ENCODE data around the gene LRRN4.
"Not testable (repeated sequence)": the region's sequence is repeated elsewhere in the genome, so short reads cannot be mapped to it uniquely, and the experiment has no call there.

LRRN4 gene

DNA sequence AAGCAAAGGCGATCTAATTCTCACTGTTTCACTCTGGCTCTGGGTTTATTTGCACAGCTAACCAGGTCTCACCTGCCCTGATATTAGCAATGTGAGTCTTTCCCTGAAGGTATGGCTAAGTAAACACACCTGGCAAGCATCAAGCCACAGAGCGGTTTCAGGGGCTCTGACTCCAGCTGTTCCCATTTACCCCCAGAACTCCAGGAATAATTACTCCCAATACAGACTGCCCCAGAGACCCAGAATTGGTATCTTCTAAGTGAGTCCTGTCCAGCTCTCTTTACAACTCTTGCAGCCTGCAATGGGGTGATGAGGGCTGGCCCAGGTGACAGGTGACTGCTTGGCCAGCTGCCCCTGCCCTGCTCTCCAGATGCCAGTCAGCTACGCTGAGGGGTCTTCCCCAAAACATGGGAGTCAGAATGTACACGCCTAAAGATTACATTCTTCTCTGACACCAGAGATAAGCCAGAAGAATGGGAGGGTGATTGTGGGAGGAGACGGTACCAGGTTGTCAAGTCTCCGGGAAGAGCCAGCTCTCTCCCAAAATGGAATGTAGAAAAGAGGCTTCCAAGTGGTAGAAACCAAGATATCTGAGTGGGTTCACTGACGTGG, 4.9 kb upstream of the LRRN4 start:
- no peak for DNase-seq

GRCh38 chr20:6057691-6058090, 3.8 kb upstream of the LRRN4 start:
- DNase-seq: no peak

DNA sequence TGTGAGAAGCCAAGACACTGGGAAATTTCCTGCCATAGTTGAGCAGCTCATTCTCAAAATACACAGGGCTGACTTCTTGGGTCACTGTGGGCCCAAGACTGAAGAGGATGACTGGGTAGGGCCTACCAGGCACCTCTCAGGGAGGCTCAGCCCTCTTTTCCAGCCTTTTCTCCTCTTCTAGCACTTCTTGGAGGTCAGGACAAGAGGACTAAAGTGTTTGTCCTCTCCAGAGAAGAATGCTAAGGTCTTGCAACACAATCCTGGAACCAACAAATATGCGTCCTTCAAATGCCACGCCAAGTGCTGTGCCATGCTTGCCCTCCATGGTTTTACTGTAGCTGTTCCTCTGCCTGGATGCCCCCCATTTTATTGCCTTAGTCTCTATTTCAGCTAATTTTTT, 3.3 kb upstream of the LRRN4 start:
- DNase-seq: no peak

DNA sequence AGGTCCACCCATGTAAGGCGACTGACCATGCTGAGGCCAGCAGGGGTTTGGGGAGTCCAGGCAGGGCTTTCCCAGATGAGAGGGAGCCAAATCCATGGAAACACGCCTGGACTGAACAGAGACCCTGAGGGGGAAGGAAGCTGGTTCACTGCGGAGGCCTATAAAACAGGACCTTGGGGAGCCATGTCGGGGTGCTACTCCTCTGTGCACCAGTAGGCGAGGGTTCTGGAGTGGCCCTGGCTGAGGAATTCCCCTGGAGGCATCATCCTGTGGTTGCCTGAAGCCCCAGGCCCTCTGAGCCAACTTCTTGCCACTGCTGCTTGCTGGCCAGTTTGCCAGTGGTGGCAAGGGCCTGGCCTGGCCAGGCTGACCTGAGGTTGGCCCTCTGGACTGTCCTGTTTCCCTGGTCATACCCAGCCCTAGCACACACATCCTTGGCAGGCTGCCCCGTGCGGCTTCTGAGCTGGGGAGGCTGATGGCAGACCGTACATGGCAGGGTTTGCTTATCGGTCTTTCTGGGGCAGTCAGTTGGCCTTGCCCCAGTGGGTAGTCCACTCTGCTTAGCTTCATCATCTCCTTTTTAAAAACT, 2.2 kb upstream of the LRRN4 start:
- DNase-seq: no peak

DNA sequence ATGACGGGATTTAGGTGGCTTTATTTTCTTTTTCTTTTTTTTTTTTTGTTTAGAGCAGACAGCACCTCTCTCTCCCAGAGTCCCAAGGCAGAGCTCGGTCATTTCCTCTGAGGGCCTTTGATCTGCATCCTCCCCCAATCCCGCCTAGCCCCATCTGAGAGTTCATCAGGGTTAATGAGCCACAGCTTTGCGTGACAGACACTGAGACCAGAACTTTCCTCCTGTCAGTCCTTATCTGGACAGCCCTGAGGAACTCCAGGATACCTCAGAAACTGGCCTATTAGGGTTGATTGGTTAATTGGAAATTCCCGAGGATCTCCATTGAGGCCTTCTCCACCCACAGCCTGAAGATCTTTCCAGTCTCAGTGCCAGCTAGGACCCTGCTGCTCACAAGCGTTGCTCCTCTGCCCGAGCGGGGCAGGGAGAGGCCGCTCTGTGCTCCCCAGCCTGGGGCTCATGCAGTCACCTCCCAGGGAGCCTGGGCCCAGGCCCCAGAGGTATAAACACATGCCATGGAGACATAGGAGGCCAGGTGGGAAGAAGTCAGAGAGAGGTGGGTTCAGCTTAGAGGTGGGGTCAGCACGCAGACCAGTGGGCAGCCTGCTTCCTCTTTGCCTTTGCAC, 1.4 kb upstream of the LRRN4 start:
- DNase-seq: no peak

DNA sequence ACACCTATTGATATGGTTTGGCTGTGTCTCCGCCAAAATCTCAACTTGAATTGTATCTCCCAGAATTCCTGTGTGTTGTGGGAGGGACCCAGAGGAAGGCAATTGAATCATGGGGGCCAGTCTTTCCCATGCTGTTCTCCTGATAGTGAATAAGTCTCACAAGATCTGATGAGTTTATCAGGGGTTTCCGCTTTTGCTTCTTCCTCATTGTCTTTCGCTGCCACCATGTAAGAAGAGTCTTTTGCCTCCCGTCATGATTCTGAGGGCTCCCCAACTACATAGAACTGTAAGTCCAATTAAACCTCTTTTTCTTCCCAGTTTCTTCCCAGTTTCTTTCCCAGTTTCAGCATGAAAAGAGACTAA, 810 bp upstream of the LRRN4 start:
- DNase-seq: not testable (repeated sequence)

GRCh38 chr20:6053064-6053775, 640 bp downstream of the LRRN4 start:
- DNase-seq: no peak

GRCh38 chr20:6051505-6051904, 2.4 kb downstream of the LRRN4 start:
- no peak for DNase-seq

DNA sequence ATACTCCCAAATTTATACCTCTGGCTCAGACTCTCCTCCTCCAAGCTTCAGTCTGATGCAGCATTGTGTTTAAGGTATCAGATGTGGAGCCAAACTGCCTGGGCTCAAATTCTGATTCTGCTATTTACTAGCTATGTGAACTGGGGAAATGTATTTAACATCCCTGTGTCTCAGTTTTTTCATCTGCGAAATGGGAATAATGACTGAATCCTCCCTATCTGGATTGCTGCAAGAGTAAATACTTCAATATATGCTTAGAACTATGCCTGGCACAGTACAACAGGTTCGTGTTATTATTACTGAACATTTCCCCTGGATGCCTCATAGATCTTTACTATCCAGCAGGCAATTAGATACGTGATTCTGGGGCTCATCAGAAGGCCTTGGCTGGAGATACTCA, 5.5 kb downstream of the LRRN4 start:
- DNase-seq: no peak

GRCh38 chr20:6046432-6046831, 7.4 kb downstream of the LRRN4 start:
- DNase-seq: no peak

- DNase-seq: no peak
Observed at GRCh38 chr20:6045566-6045965, 8.3 kb downstream of the LRRN4 start.

DNA sequence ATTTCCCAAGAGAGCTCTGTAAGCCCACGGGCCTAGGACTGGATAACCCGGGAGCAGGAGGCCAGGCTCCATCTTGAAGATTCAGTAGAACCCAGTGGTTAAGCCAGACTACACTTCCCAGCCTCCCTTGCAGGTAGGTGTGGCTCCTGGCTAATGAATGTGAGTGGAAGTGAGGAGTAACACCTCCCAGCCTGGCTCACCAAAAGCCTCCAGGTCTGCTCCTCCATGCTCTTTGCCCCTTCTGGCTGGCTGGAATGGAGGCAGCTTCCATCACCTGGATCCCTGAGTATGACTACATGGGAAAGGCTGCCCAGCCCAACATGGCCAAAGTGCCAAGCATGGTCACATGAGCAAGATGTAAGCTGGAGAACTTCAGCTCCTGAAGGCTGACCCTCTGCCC, 9.7 kb downstream of the LRRN4 start:
- DNase-seq: no peak

DNA sequence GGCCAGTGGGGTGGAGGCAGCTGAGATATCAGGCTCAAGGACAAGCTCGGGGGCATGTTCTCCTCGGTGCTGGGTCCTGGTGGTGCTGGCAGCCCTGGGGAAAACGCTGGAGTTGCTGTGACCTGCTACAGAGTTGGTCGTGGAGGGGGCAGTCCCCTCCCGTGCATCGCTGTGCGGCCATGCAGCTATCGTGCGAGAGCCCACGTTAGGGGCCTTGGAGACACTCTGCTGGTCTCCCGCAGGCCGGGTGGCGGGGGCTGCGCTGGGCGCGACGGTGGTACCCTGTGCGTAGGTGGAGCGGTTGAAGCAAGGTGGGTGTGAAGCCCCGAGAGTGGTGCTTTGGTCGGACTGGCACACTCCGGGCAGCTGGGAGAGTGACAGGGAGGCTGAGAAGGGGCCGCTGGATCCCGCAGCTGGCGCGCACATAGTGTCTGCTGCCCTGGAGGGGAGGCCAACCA, 12.0 kb downstream of the LRRN4 start:
- DNase-seq: no peak

GRCh38 chr20:6040958-6041807, 12.7 kb downstream of the LRRN4 start:
- DNase-seq: no peak

DNA sequence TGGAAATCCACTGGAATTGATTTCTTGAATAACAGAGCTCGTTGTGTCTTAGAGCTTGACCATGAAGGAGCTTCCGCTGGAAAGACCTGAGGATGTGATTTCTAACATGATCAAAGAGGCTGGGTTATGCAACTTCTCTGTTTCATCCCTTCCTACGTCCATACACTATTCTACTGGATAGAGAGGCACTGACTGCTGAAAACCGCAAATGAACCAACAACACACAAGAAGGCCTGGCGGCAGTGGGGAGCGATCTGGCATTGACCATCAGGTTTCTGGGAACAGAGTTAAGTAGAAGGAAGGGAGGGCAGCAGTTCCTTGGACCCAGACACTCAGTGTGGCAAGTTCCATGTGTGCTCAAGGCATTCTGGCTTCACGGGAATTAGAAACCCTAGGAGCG, 13.3 kb downstream of the LRRN4 start:
- no peak for DNase-seq

GRCh38 chr20:6039766-6040165, 14.1 kb downstream of the LRRN4 start:
- DNase-seq: no peak

GRCh38 chr20:6038256-6038655, 15.6 kb downstream of the LRRN4 start:
- no peak for DNase-seq

DNA sequence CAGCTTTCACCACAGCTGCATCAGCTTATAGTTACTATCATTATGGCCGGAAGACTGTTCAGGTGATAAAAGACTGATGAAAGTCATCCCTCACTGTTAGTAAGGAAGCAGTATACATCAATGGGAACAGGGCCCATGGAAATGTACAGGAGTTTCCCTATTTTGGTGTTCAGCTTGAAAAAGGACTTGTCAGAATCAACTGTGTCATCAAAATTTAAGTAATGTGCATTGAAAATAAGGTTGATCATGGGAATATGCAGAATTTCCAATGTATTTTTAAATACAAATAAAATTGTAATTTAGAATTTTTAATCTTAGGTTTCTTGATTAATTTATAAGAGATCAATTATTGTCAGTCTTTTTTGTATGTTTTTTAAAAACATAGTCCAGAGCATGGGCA, 16.8 kb downstream of the LRRN4 start:
- DNase-seq: no peak

- no peak for DNase-seq
Observed at GRCh38 chr20:6036213-6036612, 17.6 kb downstream of the LRRN4 start.

GRCh38 chr20:6034134-6034969, 19.5 kb downstream of the LRRN4 start:
- no peak for DNase-seq

DNA sequence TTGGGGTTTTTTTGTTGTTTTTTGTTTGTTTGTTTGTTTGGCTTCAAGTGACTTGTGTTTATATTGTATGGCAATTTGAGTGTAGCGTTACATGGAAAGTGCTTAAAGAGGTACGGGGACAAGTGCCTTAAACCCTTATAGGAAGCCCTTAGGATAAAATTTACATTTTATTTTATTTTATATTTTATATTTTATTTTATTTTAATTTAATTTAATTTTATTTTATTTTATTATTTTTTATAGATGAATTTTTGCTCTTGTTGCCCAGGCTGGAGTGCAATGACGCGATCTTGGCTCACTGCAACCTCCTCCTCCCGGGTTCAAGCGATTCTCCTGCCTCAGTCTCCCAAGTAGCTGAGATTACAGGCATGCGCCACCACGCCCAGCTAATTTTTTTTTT, 21.0 kb downstream of the LRRN4 start:
- not testable (repeated sequence) for DNase-seq

- DNase-seq: no peak
Observed at GRCh38 chr20:6030453-6031080, 23.3 kb downstream of the LRRN4 start.

Measured in T-helper 2 cell (primary cell).